Naive thymus-derived CD8-positive, alpha-beta T cell (primary cell): ENCODE results near the gene GEMIN4. TPM values are rescaled to one million over a fixed set of nuclear protein-coding genes. Genes with fewer than 3 reads are reported as not detected.
"Not testable (repeated sequence)": the region's sequence is repeated elsewhere in the genome, so short reads cannot be mapped to it uniquely, and the experiment has no call there.

Experiments
- ATAC-seq, 2 donors: fragments of 150-1000 bp; cut with Tn5 transposase in 1 of 2; sonication (Bioruptor Pico), chemical (Tn5 transposase) in 1 of 2; 1 replicate in 1 of 2; 2 replicates in 1 of 2; pipeline ENCODE4 v1.10.0; 2021; ENCODE audit warnings: mild to moderate bottlenecking in 2 of 2, moderate library complexity in 2 of 2
- POLR2A ChIA-PET: fragments of 350-600 bp; sonication (Branson Sonifier 250); formaldehyde crosslinking; loops from one replicate; lab custom pipeline; 2021; ENCODE audit warnings: antibody characterized with exemption; lab: Charles Lee
- DNase-seq, 10 donors: peaks; one replicate each; pipeline versions ENCODE4 v3.0.0 to v3.0.0-alpha.2; 2020 to 2022
- H3K27ac Mint-ChIP-seq, 10 donors: one replicate each; pipeline ENCODE4 v1.8.0; 2020 to 2022; ENCODE audit warnings: mild to moderate bottlenecking in 10 of 10, mixed read lengths in 10 of 10, moderate library complexity in 4 of 10, inconsistent platforms in 1 of 10
- H3K27me3 Mint-ChIP-seq, 5 donors: one replicate each; pipeline ENCODE4 v1.8.0; 2021 to 2022; ENCODE audit warnings: mixed read lengths in 5 of 5
- H3K36me3 Mint-ChIP-seq, 3 donors: one replicate each; pipeline ENCODE4 v1.8.0; 2020 to 2022; ENCODE audit warnings: mixed read lengths in 3 of 3, mild to moderate bottlenecking in 2 of 3, inconsistent platforms in 1 of 3
- H3K4me1 Mint-ChIP-seq, 4 donors: one replicate each; pipeline ENCODE4 v1.8.0; 2021 to 2022; ENCODE audit warnings: mixed read lengths in 4 of 4
- H3K4me3 Mint-ChIP-seq, 10 donors: one replicate each; pipeline ENCODE4 v1.8.0; 2020 to 2022; ENCODE audit warnings: mild to moderate bottlenecking in 10 of 10, mixed read lengths in 10 of 10, moderate library complexity in 6 of 10, inconsistent platforms in 1 of 10
- H3K9me3 Mint-ChIP-seq, 9 donors: one replicate each; pipeline ENCODE4 v1.8.0; 2020 to 2022; ENCODE audit warnings: mixed read lengths in 9 of 9, mild to moderate bottlenecking in 3 of 9, inconsistent platforms in 1 of 9, moderate library complexity in 1 of 9
- polyA plus RNA-seq, 3 donors: library from polyadenylated mRNA; unstranded; fragments of 300-500 nt; fragmentation: Illumina TruSeq; gene quantifications; one replicate each; pipeline ENCODE4 v1.2.3, GENCODE V29; 2021
- total RNA-seq, 8 experiments: library from RNA in 2 of 8; stranded (reverse) in 2 of 8; gene quantifications; one replicate each; pipeline ENCODE4 v1.2.3 and lab custom pipeline; 2021 to 2026

GEMIN4 gene
- total and polyA plus RNA-seq, 5 experiments from 2014 or later = 16.6 to 41.0 (median 35.1) TPM

GRCh38 chr17:749359-749758, 2.7 kb downstream of the GEMIN4 start:
- POLR2A ChIA-PET = interaction anchor here (0.5 kb wide), 1 partner anchor 634 kb away, joined by 4 read pairs; no protein-coding TSS in a partner anchor
- not testable (repeated sequence) for ATAC-seq, H3K9me3 Mint-ChIP-seq, H3K27me3 Mint-ChIP-seq
- H3K27ac Mint-ChIP-seq = peak overlapping the region in 3 of 10 donors; percentile 41 to 74 (median 68)
- H3K4me1 Mint-ChIP-seq = peaks cover 33 to 45% (median 38%) of the 10 kb centered on the region in 4 donors
- peak overlapping the region in 8 of 10 donors; percentile 15 to 95 (median 70) for H3K4me3 Mint-ChIP-seq
- peaks cover 0 to 36% (median 5%) of the 10 kb centered on the region in 3 donors for H3K36me3 Mint-ChIP-seq
- DNase-seq = peak in 1 of 10 donors; percentile 23

GRCh38 chr17:748604-749003, 3.5 kb downstream of the GEMIN4 start:
- POLR2A ChIA-PET = interaction anchor here (0.5 kb wide), 1 partner anchor 33 kb away, joined by 5 read pairs; no protein-coding TSS in a partner anchor
- Mint-ChIP-seq H3K4me3 (peak overlapping the region in 1 of 10 donors; percentile 24), H3K36me3 (peaks cover 0 to 43% (median 8%) of the 10 kb centered on the region in 3 donors)

GRCh38 chr17:746783-747629, 5.1 kb downstream of the GEMIN4 start:
- ATAC-seq (no peak), DNase-seq (no peak)
- peaks cover 28 to 43% (median 34%) of the 10 kb centered on the region in 4 donors for H3K4me1 Mint-ChIP-seq
- no peaks in the 10 kb centered on the region for H3K9me3 Mint-ChIP-seq
- H3K36me3 Mint-ChIP-seq = peaks cover 0 to 59% (median 8%) of the 10 kb centered on the region in 3 donors
- no peaks in the 10 kb centered on the region for H3K27me3 Mint-ChIP-seq
- POLR2A ChIA-PET = no interaction called here
- H3K4me3 Mint-ChIP-seq = no peak overlapping the region
- peak overlapping the region in 1 of 10 donors; percentile 18 for H3K27ac Mint-ChIP-seq

More at GRCh38 chr17:748604-749003, 3.5 kb downstream of the GEMIN4 start:
- DNase-seq, H3K9me3 Mint-ChIP-seq, ATAC-seq, H3K27me3 Mint-ChIP-seq: not testable (repeated sequence)
- peak overlapping the region in 3 of 10 donors; percentile 38 to 57 (median 42) for H3K27ac Mint-ChIP-seq
- H3K4me1 Mint-ChIP-seq = peaks cover 33 to 45% (median 38%) of the 10 kb centered on the region in 4 donors

GRCh38 chr17:746181-746580, 5.9 kb downstream of the GEMIN4 start:
- no peaks in the 10 kb centered on the region for H3K9me3 Mint-ChIP-seq

GRCh38 chr17:745406-745805, 6.7 kb downstream of the GEMIN4 start:
- Mint-ChIP-seq H3K27ac (peak overlapping the region in 1 of 10 donors; percentile 53), H3K36me3 (peaks cover 0 to 75% (median 8%) of the 10 kb centered on the region in 3 donors), H3K4me1 (peaks cover 22 to 40% (median 25%) of the 10 kb centered on the region in 4 donors), H3K9me3 (no peaks in the 10 kb centered on the region), H3K27me3 (no peaks in the 10 kb centered on the region), H3K4me3 (no peak overlapping the region)
- DNase-seq = no peak
- POLR2A ChIA-PET = no interaction called here
- ATAC-seq = no peak

More at GRCh38 chr17:746181-746580, 5.9 kb downstream of the GEMIN4 start:
- DNase-seq (no peak), ATAC-seq (no peak)
- H3K36me3 Mint-ChIP-seq = peaks cover 0 to 67% (median 8%) of the 10 kb centered on the region in 3 donors
- H3K4me3 Mint-ChIP-seq = no peak overlapping the region
- no peaks in the 10 kb centered on the region for H3K27me3 Mint-ChIP-seq
- H3K27ac Mint-ChIP-seq = no peak overlapping the region
- peaks cover 25 to 41% (median 30%) of the 10 kb centered on the region in 4 donors for H3K4me1 Mint-ChIP-seq
- POLR2A ChIA-PET = no interaction called here

- H3K27ac Mint-ChIP-seq = no peak overlapping the region
- no peak overlapping the region for H3K4me3 Mint-ChIP-seq
- ATAC-seq (no peak), DNase-seq (no peak)
- H3K9me3 Mint-ChIP-seq = no peaks in the 10 kb centered on the region
- peaks cover 0 to 77% (median 8%) of the 10 kb centered on the region in 3 donors for H3K36me3 Mint-ChIP-seq
- POLR2A ChIA-PET = no interaction called here
- H3K4me1 Mint-ChIP-seq = peaks cover 20 to 40% (median 23%) of the 10 kb centered on the region in 4 donors
- no peaks in the 10 kb centered on the region for H3K27me3 Mint-ChIP-seq
Measured at GRCh38 chr17:744937-745336, 7.1 kb downstream of the GEMIN4 start.

- H3K27me3 Mint-ChIP-seq = no peaks in the 10 kb centered on the region
- H3K27ac Mint-ChIP-seq = peak overlapping the region in 2 of 10 donors; percentile 11 to 73
- H3K4me1 Mint-ChIP-seq = peaks cover 10 to 27% (median 15%) of the 10 kb centered on the region in 4 donors
- DNase-seq (no peak), ATAC-seq (no peak)
- POLR2A ChIA-PET = no interaction called here
- H3K4me3 Mint-ChIP-seq = no peak overlapping the region
- H3K36me3 Mint-ChIP-seq = peaks cover 0 to 79% (median 5%) of the 10 kb centered on the region in 3 donors
- H3K9me3 Mint-ChIP-seq = no peaks in the 10 kb centered on the region
Measured at GRCh38 chr17:743139-743538, 8.9 kb downstream of the GEMIN4 start.

GRCh38 chr17:742147-742793, 9.8 kb downstream of the GEMIN4 start:
- Mint-ChIP-seq H3K9me3 (no peaks in the 10 kb centered on the region), H3K4me1 (peaks cover 5 to 24% (median 12%) of the 10 kb centered on the region in 4 donors), H3K27ac (peak overlapping the region in 5 of 10 donors; percentile 18 to 72 (median 47)), H3K36me3 (peaks cover 0 to 71% (median 5%) of the 10 kb centered on the region in 3 donors), H3K4me3 (no peak overlapping the region), H3K27me3 (no peaks in the 10 kb centered on the region)
- no peak for ATAC-seq
- POLR2A ChIA-PET = no interaction called here
- DNase-seq = no peak

- Mint-ChIP-seq H3K9me3 (no peaks in the 10 kb centered on the region), H3K36me3 (peaks cover 0 to 56% (median 5%) of the 10 kb centered on the region in 3 donors), H3K4me1 (peaks cover 5 to 24% (median 12%) of the 10 kb centered on the region in 4 donors), H3K27me3 (no peaks in the 10 kb centered on the region), H3K4me3 (peak overlapping the region in 3 of 10 donors; percentile 0 to 16 (median 6)), H3K27ac (peak overlapping the region; percentile 44 to 90 (median 66))
- ATAC-seq (peak; percentile 68), DNase-seq (peak in 2 of 10 donors; percentile 10 to 27)
- POLR2A ChIA-PET = interaction anchor here (0.8 kb wide), 1 partner anchor 12 kb away, joined by 3 read pairs; the partner anchor contains the start of gene GEMIN4
Measured at GRCh38 chr17:740240-741017, 11.6 kb downstream of the GEMIN4 start.

- Mint-ChIP-seq H3K9me3 (no peaks in the 10 kb centered on the region), H3K4me3 (no peak overlapping the region), H3K36me3 (peaks cover 0 to 30% (median 0%) of the 10 kb centered on the region in 3 donors), H3K27me3 (no peaks in the 10 kb centered on the region), H3K27ac (no peak overlapping the region), H3K4me1 (peaks cover 13 to 29% (median 20%) of the 10 kb centered on the region in 4 donors)
- ATAC-seq (no peak), DNase-seq (no peak)
- POLR2A ChIA-PET = interaction anchor here (0.6 to 1.4 kb wide), 2 partner anchors 12 to 53 kb away, joined by 3 read pairs; no protein-coding TSS in a partner anchor
Measured at GRCh38 chr17:737561-738113, 14.4 kb downstream of the GEMIN4 start.

- peaks cover 8 to 24% (median 13%) of the 10 kb centered on the region in 4 donors for H3K4me1 Mint-ChIP-seq
- no peak for ATAC-seq
- POLR2A ChIA-PET = interaction anchor here (1.4 kb wide), 1 partner anchor 17 kb away, joined by 9 read pairs; the partner anchor contains the start of gene GEMIN4
Measured at GRCh38 chr17:733743-734142, 18.3 kb downstream of the GEMIN4 start.

More at GRCh38 chr17:733743-734142, 18.3 kb downstream of the GEMIN4 start:
- Mint-ChIP-seq H3K27ac (peak overlapping the region in 6 of 10 donors; percentile 20 to 74 (median 55)), H3K36me3 (peaks cover 0 to 5% (median 0%) of the 10 kb centered on the region in 3 donors), H3K27me3 (no peaks in the 10 kb centered on the region), H3K9me3 (no peaks in the 10 kb centered on the region), H3K4me3 (peak overlapping the region; percentile 80 to 92 (median 85))
- no peak for DNase-seq
